HepG2 (cell line): ENCODE measurements around the gene NFKB2. TPM values are rescaled to one million over a fixed set of nuclear protein-coding genes. Genes with fewer than 3 reads are reported as not detected.

ENCODE experiments used
- GMEB2 ChIP-seq: IDR thresholded peaks from 2 replicates; pipeline ENCODE4 v1.6.1; 2016; ENCODE audit warnings: missing biosample characterization, missing genetic modification reagents, low read depth
- HMGXB4 ChIP-seq, 2 experiments: sonication (generic) in 1 of 2; formaldehyde crosslinking in 1 of 2; IDR thresholded peaks; 2 replicates each; pipeline versions ENCODE4 v1.4.0 to v1.6.1; 2018 to 2020; ENCODE audit warnings: missing genetic modification reagents in 2 of 2, borderline replicate concordance in 1 of 2, low read depth in 1 of 2, mild to moderate bottlenecking in 1 of 2, missing biosample characterization in 1 of 2
- JARID2 ChIP-seq: sonication (generic); formaldehyde crosslinking; IDR thresholded peaks from 2 replicates; pipeline ENCODE4 v1.8.1; 2023; ENCODE audit warnings: missing genetic modification reagents, inconsistent platforms; ENCODE audit not compliant: insufficient replicate concordance
- PCBP1 ChIP-seq: fragments of 200-400 bp; formaldehyde crosslinking; IDR thresholded peaks from 2 replicates; pipeline ENCODE4 v1.6.1; 2017; ENCODE audit warnings: mild to moderate bottlenecking, low read depth, low read length, borderline replicate concordance
- PPARG ChIP-seq: conservative IDR thresholded peaks from 2 replicates; pipeline ENCODE4 v1.6.1; 2016; ENCODE audit warnings: missing biosample characterization, missing genetic modification reagents
- RBFOX2 ChIP-seq: fragments of 200-400 bp; formaldehyde crosslinking; IDR thresholded peaks from 2 replicates; pipeline ENCODE4 v1.6.1; 2017; ENCODE audit warnings: low read depth, mild to moderate bottlenecking, low read length
- SIX4 ChIP-seq: sonication (generic); formaldehyde crosslinking; IDR thresholded peaks from 2 replicates; pipeline ENCODE4 v1.4.0; 2020; ENCODE audit warnings: missing genetic modification reagents
- THAP9 ChIP-seq: sonication (generic); formaldehyde crosslinking; IDR thresholded peaks from 2 replicates; pipeline ENCODE4; 2020; ENCODE audit warnings: missing genetic modification reagents, mild to moderate bottlenecking, borderline replicate concordance
- ZBTB2 ChIP-seq: sonication (generic); formaldehyde crosslinking; IDR thresholded peaks from 2 replicates; pipeline ENCODE4 v1.8.0; 2022; ENCODE audit warnings: low read depth, missing genetic modification reagents
- ZFX ChIP-seq: sonication (generic); formaldehyde crosslinking; IDR thresholded peaks from 2 replicates; pipeline ENCODE4 v1.4.0; 2020; ENCODE audit warnings: mild to moderate bottlenecking, low read depth, missing genetic modification reagents, moderate library complexity
- ZNF160 ChIP-seq: sonication (generic); formaldehyde crosslinking; IDR thresholded peaks from 2 replicates; pipeline ENCODE4 v1.8.0; 2022; ENCODE audit warnings: mild to moderate bottlenecking, inconsistent platforms, missing genetic modification reagents
- ZNF18 ChIP-seq: sonication (generic); formaldehyde crosslinking; IDR thresholded peaks from 2 replicates; pipeline ENCODE4 v1.8.0; 2022; ENCODE audit warnings: mild to moderate bottlenecking, missing genetic modification reagents; ENCODE audit not compliant: insufficient replicate concordance
- ZNF503 ChIP-seq: sonication (generic); formaldehyde crosslinking; IDR thresholded peaks from 2 replicates; pipeline ENCODE4 v1.4.0; 2020; ENCODE audit warnings: missing genetic modification reagents
- polyA plus RNA-seq, 8 experiments: library from polyadenylated mRNA; depleted of rRNA in 3 of 8; stranded (reverse) in 7 of 8; unstranded in 1 of 8; fragments of >200 nt; fragmentation: Illumina TruSeq in 4 of 8; extraction: Trizol in 4 of 8; gene quantifications; 2 replicates each; pipeline versions ENCODE4 v1.2.1 to v1.2.3, GENCODE V29; 2011 to 2016; ENCODE audit warnings: low read depth in 4 of 8, missing spikeins in 1 of 8, mixed read lengths in 1 of 8; ENCODE audit not compliant: insufficient read depth in 1 of 8
- total RNA-seq, 5 experiments: library from RNA; depleted of rRNA; stranded (reverse); fragments of >200 nt; fragmentation: Illumina TruSeq; extraction: Trizol; gene quantifications; 2 replicates each; pipeline ENCODE4 v1.2.3, GENCODE V29; 2016; ENCODE audit warnings: low read depth in 1 of 5

Gene NFKB2
- total and polyA plus RNA-seq, 2 of the 13 experiments (the other 11 are each of a cell fraction or from before 2014, with no cell fraction given) = 7.7 to 12.5 TPM

- TF ChIP-seq JARID2 (CRISPR knock-in tag) = peak; percentile 76
- TF ChIP-seq ZFX (CRISPR knock-in tag) = peak; percentile 98
- TF ChIP-seq ZNF503 (CRISPR knock-in tag) = peak; percentile 81
- peak; percentile 46 for TF ChIP-seq ZNF18
- TF ChIP-seq GMEB2 = 0 out of 2 replicates have a peak, but pooled peaks have one; percentile 31
- peak; percentile 88 for TF ChIP-seq ZBTB2
- peak; percentile 76 for TF ChIP-seq PPARG (CRISPR knock-in tag)
- peak; percentile 74 to 76 for TF ChIP-seq HMGXB4 (CRISPR knock-in tag; IDR thresholded peaks at IDR 0.05; ENCODE audit: borderline replicate concordance in 1 of 2, low read depth in 1 of 2)
- TF ChIP-seq SIX4 = peak; percentile 17; the same call in 1 of the 2 replicates
- TF ChIP-seq RBFOX2 = peak; percentile 71
- TF ChIP-seq PCBP1 = peak; percentile 80; the same call in 1 of the 2 replicates
- peak; percentile 87; the same call in 1 of the 2 replicates for TF ChIP-seq THAP9 (CRISPR knock-in tag)
- TF ChIP-seq ZNF160 = peak; percentile 66; the same call in 1 of the 2 replicates
Measured at GRCh38 chr10:102420714-102421506, 25.4 kb downstream of the NFKB2 start, which contains the start of gene FBXL15 (continued).
